Panc1 (cell line): ENCODE data around the gene SBF1. TPM values are rescaled to one million over a fixed set of nuclear protein-coding genes. Genes with fewer than 3 reads are reported as not detected.

Source experiments
- ATAC-seq: fragments of 200-7000 bp; cut with Tn5 transposase; 2 replicates; pipeline ENCODE4 v1.9.1; 2020; ENCODE audit warnings: mild to moderate bottlenecking, moderate library complexity
- BruUV-seq: library from RNA; stranded (reverse); fragments of 400-500 nt; replicated peaks from 2 replicates; lab custom pipeline; 2021; lab: Mats Ljungman, UMichigan
- CTCF ChIA-PET: fragments of 300-600 bp; sonication (Branson Sonifier 250); formaldehyde crosslinking; loops from one replicate; lab custom pipeline; 2022; ENCODE audit warnings: antibody characterized with exemption; lab: Charles Lee
- POLR2A ChIA-PET: fragments of 300-600 bp; sonication (Branson Sonifier 250); formaldehyde crosslinking; loops from one replicate; lab custom pipeline; 2022; ENCODE audit warnings: antibody characterized with exemption; lab: Charles Lee
- DNase-seq: peaks from one replicate; pipeline ENCODE4 v3.0.0-alpha.2; 2010; ENCODE audit warnings: low read depth, low spot score
- H3K27ac ChIP-seq: 2 replicates; pipeline ENCODE4 v1.5.1; 2011; ENCODE audit warnings: mild to moderate bottlenecking, low read length, inconsistent platforms
- H3K27me3 ChIP-seq: fragments of 200-500 bp; sonication (Bioruptor generic); 2 replicates; pipeline ENCODE4 v1.6.0; 2014; ENCODE audit warnings: low read length, inconsistent platforms; ENCODE audit not compliant: control insufficient read depth, insufficient read depth
- H3K36me3 ChIP-seq: fragments of 200-500 bp; sonication (Bioruptor generic); 2 replicates; pipeline ENCODE4 v1.5.1; 2014; ENCODE audit warnings: inconsistent platforms, mild to moderate bottlenecking, low read length, moderate library complexity; ENCODE audit not compliant: control insufficient read depth, insufficient read depth
- H3K4me1 ChIP-seq: 2 replicates; pipeline ENCODE4 v1.5.1; 2011; ENCODE audit warnings: inconsistent platforms, mild to moderate bottlenecking, low read length, moderate library complexity; ENCODE audit not compliant: control insufficient read depth, insufficient read depth
- H3K4me3 ChIP-seq, 2 experiments: 2 replicates each; pipeline ENCODE4 v1.5.1; 2011 to 2012; ENCODE audit warnings: low read depth in 2 of 2, low read length in 2 of 2, mild to moderate bottlenecking in 2 of 2, inconsistent platforms in 1 of 2, moderate library complexity in 1 of 2
- H3K9me3 ChIP-seq: fragments of 200-500 bp; sonication (Bioruptor generic); 2 replicates; pipeline ENCODE4 v1.5.1; 2014; ENCODE audit warnings: low read depth, mild to moderate bottlenecking, inconsistent platforms, low read length, moderate library complexity; ENCODE audit not compliant: control insufficient read depth, insufficient read depth
- SIN3A ChIP-seq: IDR thresholded peaks from 2 replicates; pipeline ENCODE4 v1.6.1; 2012; ENCODE audit warnings: low read depth, mild to moderate bottlenecking, low read length, moderate library complexity, borderline replicate concordance; ENCODE audit not compliant: insufficient read depth
- TCF7L2 ChIP-seq: IDR thresholded peaks from 2 replicates; pipeline ENCODE4 v1.6.1; 2011; ENCODE audit warnings: mild to moderate bottlenecking, low read depth, low read length, inconsistent platforms
- in situ Hi-C: cut with HindIII; loops from 2 replicates; pipeline ENCODE4 v1.10.0; 2016; ENCODE audit warnings: low sequenced_read_pairs, low pct_unique_long_range_greater_than_20kb
- intact Hi-C: fragments of 100-400 bp; cut with micrococcal nuclease; formaldehyde crosslinking; loops from one replicate; pipeline ENCODE4 v1.10.0; 2022; ENCODE audit not compliant: unreplicated experiment
- total RNA-seq: library from RNA; stranded (reverse); gene quantifications from one replicate; pipeline ENCODE4 v1.2.1, GENCODE V29; 2021; ENCODE audit not compliant: unreplicated experiment
- TF ChIP-seq, protein P1 (sequence below): fragments of 450-650 bp; IDR thresholded peaks from 2 replicates; pipeline ENCODE4 v1.5.1; 2017; ENCODE audit warnings: mild to moderate bottlenecking
- TF ChIP-seq, protein P2 (sequence below), 2 experiments: IDR thresholded peaks; 2 replicates each; pipeline ENCODE4 v1.6.1; 2011 to 2012; ENCODE audit warnings: low read depth in 2 of 2, control low read depth in 1 of 2, low read length in 1 of 2, mild to moderate bottlenecking in 1 of 2, moderate library complexity in 1 of 2; ENCODE audit not compliant: insufficient read depth in 1 of 2

Gene SBF1
- total RNA-seq, 1 experiment from 2014 or later = 59.2 TPM

DNA sequence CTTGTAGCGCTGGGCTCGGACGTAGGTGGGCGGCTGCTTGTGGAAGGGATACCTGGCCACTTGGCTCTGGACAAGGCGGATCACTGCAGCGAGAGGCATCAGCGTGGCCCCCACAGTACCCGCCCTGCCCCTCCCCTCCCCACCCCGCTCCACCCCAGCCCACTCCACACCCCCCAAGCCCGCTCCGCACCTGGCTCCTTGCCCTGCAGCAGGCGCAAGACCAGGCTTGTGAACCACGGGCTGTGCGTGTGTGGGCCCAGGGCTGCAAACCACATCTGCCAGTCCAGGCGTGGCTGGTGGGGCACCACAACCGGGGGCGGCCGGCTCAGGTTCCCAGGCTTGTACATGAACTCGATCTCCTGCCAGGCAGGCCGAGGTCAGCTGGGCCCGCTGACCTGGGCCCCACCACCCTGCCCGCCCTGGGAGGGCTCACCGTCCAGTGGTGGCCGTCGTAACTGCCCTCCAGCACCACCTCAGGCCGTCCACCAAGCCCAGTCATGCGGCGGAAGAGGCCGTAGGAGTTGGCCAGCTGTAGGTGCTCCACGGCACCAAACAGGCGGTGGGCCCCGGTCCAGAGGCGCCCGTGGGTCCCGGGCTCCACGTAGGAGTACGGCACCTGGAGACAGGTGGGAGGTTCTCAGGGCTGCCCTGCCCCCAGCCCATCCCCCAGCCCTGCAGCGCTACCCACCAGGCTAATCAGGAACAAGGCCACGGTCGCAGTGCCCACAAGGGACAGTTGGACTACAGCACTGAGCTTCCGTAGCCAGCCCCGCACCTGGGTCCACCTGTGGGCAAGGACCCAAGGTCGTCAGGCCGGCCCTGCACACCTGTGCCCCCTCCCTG lies 29.8 kb upstream of the SBF1 start:
- in situ Hi-C loops = no loop called here
- BruUV-seq = no TSS peak
- Histone ChIP-seq H3K9me3 (no peaks in the 10 kb centered on the region), H3K4me3 (no peak overlapping the region), H3K27me3 (no peaks in the 10 kb centered on the region), H3K27ac (no peak overlapping the region), H3K4me1 (peaks cover 5% of the 10 kb centered on the region), H3K36me3 (peaks cover 4% of the 10 kb centered on the region)
- DNase-seq = no peak
- intact Hi-C loops = no loop called here
- POLR2A ChIA-PET = no interaction called here
- TF ChIP-seq, protein P1, sequence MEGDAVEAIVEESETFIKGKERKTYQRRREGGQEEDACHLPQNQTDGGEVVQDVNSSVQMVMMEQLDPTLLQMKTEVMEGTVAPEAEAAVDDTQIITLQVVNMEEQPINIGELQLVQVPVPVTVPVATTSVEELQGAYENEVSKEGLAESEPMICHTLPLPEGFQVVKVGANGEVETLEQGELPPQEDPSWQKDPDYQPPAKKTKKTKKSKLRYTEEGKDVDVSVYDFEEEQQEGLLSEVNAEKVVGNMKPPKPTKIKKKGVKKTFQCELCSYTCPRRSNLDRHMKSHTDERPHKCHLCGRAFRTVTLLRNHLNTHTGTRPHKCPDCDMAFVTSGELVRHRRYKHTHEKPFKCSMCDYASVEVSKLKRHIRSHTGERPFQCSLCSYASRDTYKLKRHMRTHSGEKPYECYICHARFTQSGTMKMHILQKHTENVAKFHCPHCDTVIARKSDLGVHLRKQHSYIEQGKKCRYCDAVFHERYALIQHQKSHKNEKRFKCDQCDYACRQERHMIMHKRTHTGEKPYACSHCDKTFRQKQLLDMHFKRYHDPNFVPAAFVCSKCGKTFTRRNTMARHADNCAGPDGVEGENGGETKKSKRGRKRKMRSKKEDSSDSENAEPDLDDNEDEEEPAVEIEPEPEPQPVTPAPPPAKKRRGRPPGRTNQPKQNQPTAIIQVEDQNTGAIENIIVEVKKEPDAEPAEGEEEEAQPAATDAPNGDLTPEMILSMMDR = no peak
- no peak for TF ChIP-seq TCF7L2
- CTCF ChIA-PET = no interaction called here
- no peak for ATAC-seq

DNA sequence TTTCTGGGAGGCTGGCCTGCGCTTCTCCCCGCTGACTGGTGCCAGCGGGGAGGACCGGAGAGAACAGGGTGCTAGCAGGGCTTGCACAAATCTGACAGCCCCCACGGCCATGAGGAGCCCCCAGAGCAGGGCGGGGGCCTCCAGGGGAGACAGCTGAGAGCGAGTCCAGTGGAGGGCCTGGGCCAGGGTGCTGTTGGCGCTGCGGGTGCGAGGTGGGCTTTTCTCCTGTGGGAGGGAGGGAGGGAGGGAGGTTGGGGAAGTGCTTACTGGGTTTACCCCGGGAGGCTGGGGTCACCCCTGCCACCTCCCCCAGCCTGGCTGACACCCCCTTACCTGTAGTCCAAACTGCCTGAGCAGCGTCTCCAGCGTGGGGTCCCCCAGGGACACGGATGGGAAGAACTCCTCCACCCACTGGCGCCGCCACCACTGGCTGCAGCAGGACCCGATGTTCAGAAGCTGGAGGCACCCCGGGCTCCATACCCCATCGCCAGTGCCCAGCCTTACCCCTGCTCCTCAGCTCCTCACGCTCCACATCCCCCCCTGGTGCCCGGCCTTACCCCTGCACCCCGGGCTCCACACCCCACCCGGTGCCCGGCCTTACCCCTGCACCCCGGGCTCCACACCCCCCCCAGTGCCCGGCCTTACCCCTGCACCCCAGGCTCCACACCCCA lies 28.8 kb upstream of the SBF1 start:
- POLR2A ChIA-PET = no interaction called here
- CTCF ChIA-PET = interaction anchor here (0.6 kb wide), 2 partner anchors 65 to 82 kb away, joined by 3 to 4 read pairs; no protein-coding TSS in a partner anchor
- ATAC-seq (no peak), DNase-seq (no peak)
- no TSS peak for BruUV-seq
- H3K9me3 ChIP-seq = no peaks in the 10 kb centered on the region
- no peak overlapping the region for H3K4me3 ChIP-seq
- H3K27ac ChIP-seq = no peak overlapping the region
- intact Hi-C loops (no loop called here), in situ Hi-C loops (no loop called here)
- no peak for TF ChIP-seq SIN3A
- TF ChIP-seq, protein P2, sequence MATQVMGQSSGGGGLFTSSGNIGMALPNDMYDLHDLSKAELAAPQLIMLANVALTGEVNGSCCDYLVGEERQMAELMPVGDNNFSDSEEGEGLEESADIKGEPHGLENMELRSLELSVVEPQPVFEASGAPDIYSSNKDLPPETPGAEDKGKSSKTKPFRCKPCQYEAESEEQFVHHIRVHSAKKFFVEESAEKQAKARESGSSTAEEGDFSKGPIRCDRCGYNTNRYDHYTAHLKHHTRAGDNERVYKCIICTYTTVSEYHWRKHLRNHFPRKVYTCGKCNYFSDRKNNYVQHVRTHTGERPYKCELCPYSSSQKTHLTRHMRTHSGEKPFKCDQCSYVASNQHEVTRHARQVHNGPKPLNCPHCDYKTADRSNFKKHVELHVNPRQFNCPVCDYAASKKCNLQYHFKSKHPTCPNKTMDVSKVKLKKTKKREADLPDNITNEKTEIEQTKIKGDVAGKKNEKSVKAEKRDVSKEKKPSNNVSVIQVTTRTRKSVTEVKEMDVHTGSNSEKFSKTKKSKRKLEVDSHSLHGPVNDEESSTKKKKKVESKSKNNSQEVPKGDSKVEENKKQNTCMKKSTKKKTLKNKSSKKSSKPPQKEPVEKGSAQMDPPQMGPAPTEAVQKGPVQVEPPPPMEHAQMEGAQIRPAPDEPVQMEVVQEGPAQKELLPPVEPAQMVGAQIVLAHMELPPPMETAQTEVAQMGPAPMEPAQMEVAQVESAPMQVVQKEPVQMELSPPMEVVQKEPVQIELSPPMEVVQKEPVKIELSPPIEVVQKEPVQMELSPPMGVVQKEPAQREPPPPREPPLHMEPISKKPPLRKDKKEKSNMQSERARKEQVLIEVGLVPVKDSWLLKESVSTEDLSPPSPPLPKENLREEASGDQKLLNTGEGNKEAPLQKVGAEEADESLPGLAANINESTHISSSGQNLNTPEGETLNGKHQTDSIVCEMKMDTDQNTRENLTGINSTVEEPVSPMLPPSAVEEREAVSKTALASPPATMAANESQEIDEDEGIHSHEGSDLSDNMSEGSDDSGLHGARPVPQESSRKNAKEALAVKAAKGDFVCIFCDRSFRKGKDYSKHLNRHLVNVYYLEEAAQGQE (IDR thresholded peaks at IDR 0.05; ENCODE audit: insufficient read depth in 1 of 2, low read depth in 2 of 2, low read length in 1 of 2) = no peak
- TF ChIP-seq, protein P1 = no peak; the same call in 1 of the 2 replicates
- TF ChIP-seq TCF7L2 = no peak
- H3K4me1 ChIP-seq = 0 out of 2 replicates have a peak, but pooled peaks cover under 1% of the 10 kb centered on the region
- H3K36me3 ChIP-seq = peaks cover 4% of the 10 kb centered on the region
- no peaks in the 10 kb centered on the region for H3K27me3 ChIP-seq
